A375 (cell line): ENCODE results near the gene BUB1B. TPM values are rescaled to one million over a fixed set of nuclear protein-coding genes. Genes with fewer than 3 reads are reported as not detected.

ENCODE experiments used
- total RNA-seq: library from RNA; depleted of rRNA; stranded (reverse); fragments of >200 nt; shearing (Covaris generic); gene quantifications from 2 replicates; pipeline ENCODE4 v1.2.3, GENCODE V29; 2014; rRNA removed

Gene BUB1B, protein sequence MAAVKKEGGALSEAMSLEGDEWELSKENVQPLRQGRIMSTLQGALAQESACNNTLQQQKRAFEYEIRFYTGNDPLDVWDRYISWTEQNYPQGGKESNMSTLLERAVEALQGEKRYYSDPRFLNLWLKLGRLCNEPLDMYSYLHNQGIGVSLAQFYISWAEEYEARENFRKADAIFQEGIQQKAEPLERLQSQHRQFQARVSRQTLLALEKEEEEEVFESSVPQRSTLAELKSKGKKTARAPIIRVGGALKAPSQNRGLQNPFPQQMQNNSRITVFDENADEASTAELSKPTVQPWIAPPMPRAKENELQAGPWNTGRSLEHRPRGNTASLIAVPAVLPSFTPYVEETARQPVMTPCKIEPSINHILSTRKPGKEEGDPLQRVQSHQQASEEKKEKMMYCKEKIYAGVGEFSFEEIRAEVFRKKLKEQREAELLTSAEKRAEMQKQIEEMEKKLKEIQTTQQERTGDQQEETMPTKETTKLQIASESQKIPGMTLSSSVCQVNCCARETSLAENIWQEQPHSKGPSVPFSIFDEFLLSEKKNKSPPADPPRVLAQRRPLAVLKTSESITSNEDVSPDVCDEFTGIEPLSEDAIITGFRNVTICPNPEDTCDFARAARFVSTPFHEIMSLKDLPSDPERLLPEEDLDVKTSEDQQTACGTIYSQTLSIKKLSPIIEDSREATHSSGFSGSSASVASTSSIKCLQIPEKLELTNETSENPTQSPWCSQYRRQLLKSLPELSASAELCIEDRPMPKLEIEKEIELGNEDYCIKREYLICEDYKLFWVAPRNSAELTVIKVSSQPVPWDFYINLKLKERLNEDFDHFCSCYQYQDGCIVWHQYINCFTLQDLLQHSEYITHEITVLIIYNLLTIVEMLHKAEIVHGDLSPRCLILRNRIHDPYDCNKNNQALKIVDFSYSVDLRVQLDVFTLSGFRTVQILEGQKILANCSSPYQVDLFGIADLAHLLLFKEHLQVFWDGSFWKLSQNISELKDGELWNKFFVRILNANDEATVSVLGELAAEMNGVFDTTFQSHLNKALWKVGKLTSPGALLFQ
- 54.6 and 74.5 TPM in 2 replicates for total RNA-seq

GRCh38 chr15:40160689-40161688 lies at the start of gene BUB1B:
Gene BUB1B, plus strand, starts transcription at chr15:40161069. Its CDS starts 152 bp downstream, at chr15:40161221.

DNA sequence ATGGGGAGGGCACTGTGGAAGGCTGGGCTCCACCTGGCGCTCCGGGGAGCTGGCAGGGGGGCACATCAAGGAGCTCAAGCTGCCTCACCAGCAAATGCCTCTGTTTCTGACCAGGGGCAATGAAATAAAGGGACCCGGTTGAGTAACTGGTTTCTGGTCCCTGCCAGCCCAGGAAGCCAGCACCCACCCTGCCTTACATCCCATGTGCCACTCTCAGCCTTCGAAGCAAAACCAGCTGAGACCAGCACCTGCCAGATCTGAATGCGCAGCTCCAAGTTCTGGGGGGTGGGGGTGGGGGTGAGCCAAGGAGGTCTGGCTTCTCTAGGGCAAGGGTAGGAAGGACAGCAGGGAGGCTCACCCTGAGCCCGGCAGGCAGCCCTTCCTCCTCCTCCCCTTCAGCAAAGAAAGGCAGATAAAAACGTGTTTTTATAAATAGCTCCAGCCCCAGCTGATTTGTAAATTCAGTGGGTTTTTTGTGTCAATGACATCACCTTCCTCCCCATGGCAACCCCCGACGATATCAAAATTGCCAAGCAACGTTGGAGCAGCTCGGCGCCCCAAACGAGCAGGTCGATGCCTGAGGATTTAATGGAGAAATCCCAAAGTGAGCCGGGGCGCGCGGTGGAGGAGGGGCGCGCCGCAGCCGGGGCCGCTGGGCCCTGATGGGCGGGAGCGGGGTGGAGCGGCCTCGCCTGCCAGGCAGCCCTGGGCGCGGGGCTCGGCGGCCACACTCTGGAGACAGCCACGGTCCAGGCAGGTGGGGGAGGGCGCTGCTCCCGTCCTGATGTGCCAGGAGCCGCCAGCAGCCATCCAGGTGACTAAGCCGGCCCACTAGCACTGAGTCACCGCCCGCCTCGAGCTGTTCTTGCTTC lies 77.9 kb downstream of the BUB1B start, which contains the start of gene PAK6:
Gene PAK6, plus strand, starts transcription at position 532 of the 872 bp plus-strand sequence. CDS start 25,723 bp downstream, outside the sequence.

Other genes with a start within 250 kb of the BUB1B start
- gene GPR176, start 240.8 kb upstream of the BUB1B start, total RNA-seq: 21.1 and 22.0 TPM in 2 replicates
- gene EIF2AK4, start 227.0 kb upstream of the BUB1B start, total RNA-seq: 50.4 and 62.5 TPM in 2 replicates
- 479 and 499 TPM in 2 replicates for gene SRP14, start 121.9 kb upstream of the BUB1B start, total RNA-seq
- 4.8 and 8.1 TPM in 2 replicates for gene BMF, start 52.2 kb upstream of the BUB1B start, total RNA-seq
- gene PAK6, start 78.0 kb downstream of the BUB1B start, total RNA-seq: 0.64 and 0.91 TPM in 2 replicates
- gene ANKRD63, start 122.0 kb downstream of the BUB1B start, total RNA-seq: 0.34 and 0.37 TPM in 2 replicates
- gene PLCB2, start 146.9 kb downstream of the BUB1B start, total RNA-seq: 0.98 and 1.9 TPM in 2 replicates
- 16.1 and 17.4 TPM in 2 replicates for gene INAFM2, start 162.6 kb downstream of the BUB1B start, total RNA-seq
- 47.7 and 53.8 TPM in 2 replicates for gene CCDC9B, start 179.9 kb downstream of the BUB1B start, total RNA-seq
- not detected in 2 replicates for gene PHGR1, start 190.0 kb downstream of the BUB1B start, total RNA-seq
- 0.15 and 1.0 TPM in 2 replicates for gene DISP2, start 197.2 kb downstream of the BUB1B start, total RNA-seq
- 114 and 118 TPM in 2 replicates for gene KNSTRN, start 221.7 kb downstream of the BUB1B start, total RNA-seq
- 33.1 and 36.4 TPM in 2 replicates for gene IVD, start 244.7 kb downstream of the BUB1B start, total RNA-seq